Stimulated activated CD4-positive, alpha-beta T cell treated with anti-CD3 and anti-CD28 coated beads, TNF-alpha, amount 100 ng/mL, for 48 hours (primary cell): Measurements from ENCODE around the gene FARSA.
"Not testable (repeated sequence)": the region's sequence is repeated elsewhere in the genome, so short reads cannot be mapped to it uniquely, and the experiment has no call there.

Experiments used
- DNase-seq, 3 donors: peaks; one replicate each; pipeline ENCODE4 v3.0.0-alpha.2; 2020; ENCODE audit warnings: low read depth in 3 of 3

FARSA gene

GRCh38 chr19:12937927-12938778, 4.6 kb upstream of the FARSA start, which contains the start of gene CALR:
Gene CALR, plus strand, starts transcription at chr19:12938609. Its CDS starts 71 bp downstream, at chr19:12938680.
- peak; percentile 98 to 99 (median 99) for DNase-seq

DNA sequence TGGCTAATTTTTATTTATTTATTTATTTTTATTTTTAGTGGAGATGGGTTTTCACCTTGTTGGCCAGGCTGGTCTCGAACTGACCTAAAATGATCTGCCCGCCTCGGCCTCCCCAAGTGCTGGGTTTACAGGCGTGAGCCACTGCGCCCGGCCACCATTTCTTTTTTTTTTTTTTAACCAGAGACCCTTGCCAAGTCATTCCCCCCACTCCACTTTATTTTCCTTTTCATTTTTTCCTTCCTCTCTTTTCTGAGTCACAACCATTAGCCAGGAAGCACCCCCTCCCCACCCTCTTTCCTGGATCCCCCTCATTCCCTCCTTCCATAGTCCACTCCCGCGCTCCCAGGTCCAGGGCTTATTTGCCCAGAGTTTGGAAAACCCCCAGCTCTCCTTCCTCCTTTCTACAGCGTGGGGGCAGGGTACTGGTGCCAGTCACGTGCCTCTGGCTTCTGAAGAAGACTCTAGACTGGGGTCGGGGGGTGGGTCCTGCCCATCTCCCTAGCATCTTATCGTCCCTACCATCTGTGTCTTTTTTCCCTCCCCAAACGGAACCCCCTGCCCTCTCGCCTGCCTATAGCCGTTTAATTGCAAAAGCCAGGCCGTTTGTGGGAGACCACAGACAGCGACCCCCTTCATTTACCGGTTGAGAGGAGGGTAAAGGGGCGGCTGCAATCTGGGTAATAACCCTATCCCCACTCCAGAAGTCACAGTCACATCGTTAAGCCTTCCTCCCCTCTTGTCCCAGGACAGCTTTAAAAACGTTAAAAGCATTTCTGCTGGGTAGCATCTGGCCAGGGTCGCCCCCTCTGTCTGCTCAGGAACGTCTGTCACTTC, 3.8 kb upstream of the FARSA start:
- DNase-seq: no peak

DNA sequence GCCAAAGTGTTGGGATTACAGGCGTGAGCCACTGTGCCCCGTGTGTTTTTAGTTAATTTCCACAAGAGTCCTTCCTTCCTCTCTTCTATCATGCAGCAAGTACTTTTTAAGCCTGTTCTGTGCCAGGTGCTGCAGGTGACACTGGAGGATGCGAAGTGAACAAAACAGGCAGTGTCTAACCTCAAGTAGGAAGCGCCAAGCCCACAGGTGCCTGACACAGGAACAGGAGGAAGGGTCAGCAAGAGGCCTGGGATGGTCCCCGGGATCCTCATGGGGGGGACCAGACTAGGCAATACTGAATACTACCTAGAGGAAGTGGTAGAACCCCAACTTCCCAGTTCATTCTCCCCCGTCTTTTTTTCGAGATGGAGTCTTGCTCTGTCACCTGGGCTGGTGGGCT, 3.1 kb upstream of the FARSA start:
- no peak for DNase-seq

- DNase-seq: no peak
Observed at GRCh38 chr19:12935071-12935470, 1.6 kb upstream of the FARSA start.

GRCh38 chr19:12932392-12933286, 872 bp downstream of the FARSA start:
- no peak for DNase-seq

DNA sequence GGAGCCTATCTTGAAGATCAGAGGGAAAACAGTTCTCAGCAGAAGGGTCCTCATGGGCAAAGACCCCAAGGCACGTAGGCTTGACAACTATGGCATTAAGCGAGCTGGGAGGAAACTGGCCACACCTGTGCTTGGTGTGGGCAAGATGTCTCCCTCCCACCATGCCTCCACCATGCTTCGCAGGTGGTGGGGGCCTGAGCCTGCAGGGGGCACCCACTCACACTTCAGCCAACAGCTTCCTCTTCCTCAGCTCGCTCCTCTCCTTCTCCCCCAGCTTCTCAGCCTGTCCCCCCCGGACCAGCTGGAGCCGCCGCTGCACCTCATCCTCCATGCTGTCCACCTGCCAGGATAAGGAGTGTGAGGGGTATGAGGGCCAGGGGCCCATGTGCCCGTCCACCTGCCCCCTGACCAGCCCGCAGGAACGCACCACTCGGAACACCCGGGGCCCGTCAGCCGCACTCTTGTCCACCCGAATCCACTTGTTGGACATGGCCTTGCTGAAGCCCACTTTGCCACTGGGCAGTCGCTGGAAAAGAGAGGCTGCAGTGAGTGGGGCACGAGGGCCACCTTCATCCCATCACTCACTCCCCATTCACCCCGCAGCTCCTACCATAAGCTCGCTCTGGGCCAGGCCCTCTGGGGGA, 3.4 kb downstream of the FARSA start:
- no peak for DNase-seq

DNA sequence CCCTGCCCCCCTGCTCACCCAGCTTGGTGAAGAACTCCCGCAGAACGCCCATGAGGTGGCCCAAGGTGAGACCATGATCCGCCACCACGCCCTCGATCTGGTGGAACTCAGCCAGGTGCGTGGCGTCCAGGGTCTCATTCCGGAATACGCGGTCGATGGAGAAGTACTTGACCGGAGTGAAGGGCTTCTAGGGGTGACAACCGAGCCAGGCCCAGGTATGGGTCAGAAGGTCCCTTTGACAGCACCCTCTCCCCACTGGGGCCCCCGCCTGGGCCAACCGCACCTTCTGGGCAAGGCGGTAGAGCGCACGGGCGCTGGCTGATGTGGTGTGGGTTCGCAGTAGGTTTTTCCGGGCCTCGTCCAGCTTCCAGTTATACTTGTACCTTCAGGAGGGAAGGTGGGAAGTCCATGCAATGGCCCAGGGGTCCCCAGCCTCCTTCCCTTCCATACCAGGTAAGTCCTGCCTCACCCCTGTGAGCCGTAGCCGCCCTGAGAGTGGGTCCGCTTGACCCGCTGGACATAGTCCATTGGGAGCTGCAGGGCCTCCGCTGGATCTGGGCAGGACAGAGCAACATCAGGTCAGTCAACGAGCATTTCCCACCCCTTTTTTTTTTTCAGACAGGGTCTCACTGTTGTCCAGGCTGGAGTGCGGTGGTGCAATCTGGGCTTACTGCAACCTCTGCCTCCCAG, 8.7 kb downstream of the FARSA start:
- DNase-seq: no peak

DNA sequence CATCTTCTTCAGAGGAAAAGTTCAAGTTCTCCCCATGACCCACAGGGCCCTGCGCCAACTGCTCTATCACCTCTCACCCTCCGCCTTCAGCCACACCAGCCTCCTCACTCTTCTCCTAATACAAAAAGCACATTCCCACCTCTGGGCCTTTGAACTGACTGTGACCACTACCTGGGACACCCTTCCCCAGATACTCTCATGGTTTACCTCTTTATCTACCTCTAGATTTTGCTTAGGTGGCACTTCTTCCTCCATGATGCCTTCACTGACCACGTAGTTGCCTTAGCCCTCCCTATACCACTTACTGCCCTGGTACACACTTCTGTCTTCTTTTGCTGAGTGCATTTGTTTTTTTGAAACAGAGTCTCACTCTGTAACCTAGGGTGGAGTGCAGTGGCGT, 10.6 kb downstream of the FARSA start:
- no peak for DNase-seq

- DNase-seq: no peak
Observed at GRCh38 chr19:12921047-12921446, 12.5 kb downstream of the FARSA start.

GRCh38 chr19:12918253-12918652, 15.3 kb downstream of the FARSA start:
- no peak for DNase-seq

GRCh38 chr19:12915860-12916259, 17.7 kb downstream of the FARSA start:
- DNase-seq: not testable (repeated sequence)

- no peak for DNase-seq
Observed at GRCh38 chr19:12913851-12914690, 19.4 kb downstream of the FARSA start.

GRCh38 chr19:12913011-12913561, 20.4 kb downstream of the FARSA start:
- no peak for DNase-seq

DNA sequence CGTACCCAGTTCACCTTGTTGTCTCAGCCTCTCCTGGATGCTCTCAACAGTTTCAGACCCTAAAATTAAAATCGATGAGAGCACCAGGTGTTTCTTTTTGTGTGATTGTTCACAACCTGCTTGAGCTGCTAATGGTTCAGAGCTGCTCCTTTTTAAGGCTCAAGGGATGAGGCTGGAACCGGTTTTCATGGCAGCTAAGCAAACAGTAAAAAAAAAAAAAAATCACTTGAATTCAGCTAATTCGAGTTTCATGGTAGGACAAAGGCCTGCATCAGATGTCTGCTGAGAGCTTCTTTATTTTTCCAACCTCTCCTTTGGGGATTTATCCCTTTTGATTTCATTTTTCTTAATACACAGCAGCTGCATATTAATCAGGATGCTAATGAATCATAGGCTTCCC, 20.9 kb downstream of the FARSA start:
- DNase-seq: no peak

- DNase-seq: no peak
Observed at GRCh38 chr19:12907166-12907565, 26.3 kb downstream of the FARSA start.

GRCh38 chr19:12899891-12900518, 33.5 kb downstream of the FARSA start:
- DNase-seq: no peak

DNA sequence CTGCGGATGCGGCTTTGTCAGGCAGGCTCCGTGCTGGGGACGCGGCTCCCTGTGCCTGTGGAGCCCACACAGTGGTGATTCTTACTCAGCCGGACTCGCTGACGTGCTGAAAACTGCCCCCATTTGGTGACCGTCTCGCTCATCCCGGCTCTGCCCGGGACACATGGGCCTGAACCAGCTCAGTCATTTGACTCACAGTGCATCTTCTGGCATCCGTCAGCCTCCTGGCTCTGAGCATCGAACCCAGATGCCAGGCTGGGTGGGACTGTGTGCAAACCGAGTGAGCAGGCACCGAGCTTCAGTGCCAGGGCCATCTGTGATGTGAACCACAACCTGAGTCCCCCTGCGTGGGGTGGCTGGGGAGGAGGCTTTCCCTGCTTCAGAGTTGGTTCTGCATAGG, 37.1 kb downstream of the FARSA start:
- DNase-seq: no peak

DNA sequence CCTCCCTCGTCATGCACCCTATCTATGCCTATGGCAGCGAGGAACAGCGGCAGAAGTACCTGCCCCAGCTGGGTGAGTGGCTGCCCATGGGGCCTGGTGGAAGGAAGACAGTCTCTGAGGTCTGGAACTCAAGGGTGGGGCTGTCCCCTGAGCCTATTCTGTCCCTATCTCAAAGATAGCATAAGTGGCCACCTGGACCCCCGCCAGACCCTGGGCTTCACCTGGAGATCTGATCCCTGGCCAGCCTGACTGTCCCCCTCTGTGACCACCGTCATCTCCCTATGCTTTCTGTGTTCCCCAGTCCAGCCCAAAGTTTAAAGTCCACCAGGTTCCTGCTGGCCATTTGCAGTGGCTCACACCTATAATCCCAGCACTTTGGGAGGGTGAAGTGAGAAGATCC, 39.9 kb downstream of the FARSA start:
- DNase-seq: no peak

DNA sequence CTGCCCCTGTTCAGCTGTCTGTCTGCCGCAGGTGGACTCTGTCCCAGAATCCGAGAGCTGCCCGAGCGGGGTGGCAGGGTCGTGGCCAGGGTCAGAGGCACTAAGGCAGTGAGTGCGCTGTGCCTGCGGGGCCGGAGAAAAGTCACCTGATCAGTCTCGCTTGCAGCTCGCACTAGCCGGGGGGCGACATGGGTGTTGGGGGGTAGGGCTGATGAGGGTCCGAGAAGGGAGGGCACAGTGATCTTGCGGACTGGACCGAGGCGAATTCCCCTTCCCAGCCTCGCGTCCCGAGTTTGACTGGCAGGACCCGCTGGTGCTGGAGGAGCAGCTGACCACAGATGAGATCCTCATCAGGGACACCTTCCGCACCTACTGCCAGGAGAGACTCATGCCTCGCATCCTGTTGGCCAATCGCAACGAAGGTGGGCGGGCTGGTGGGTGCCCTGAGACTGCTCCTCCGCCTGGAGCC, 41.9 kb downstream of the FARSA start:
- DNase-seq: no peak
